ENCODE results near the gene SLMAP.

GRCh38 chr3:57730682-57731081 lies 25.4 kb upstream of the SLMAP start:
- TF ChIP-seq CTCF (IDR thresholded peaks at IDR 0.05) (no peak), POLR2A (IDR thresholded peaks at IDR 0.05; ENCODE audit: low read depth) (no peak), EP300 (IDR thresholded peaks at IDR 0.05) (no peak), POLR2AphosphoS5 (IDR thresholded peaks at IDR 0.05) (no peak)

All from esophagus muscularis mucosa (tissue), 4 donors.